GM12878 (cell line): Measurements from ENCODE around the gene SLC25A26. TPM values are rescaled to one million over a fixed set of nuclear protein-coding genes. Genes with fewer than 3 reads are reported as not detected.
"Not testable (repeated sequence)": the region's sequence is repeated elsewhere in the genome, so short reads cannot be mapped to it uniquely, and the experiment has no call there.

Experiments
- ATAC-seq: fragments of 200-7000 bp; cut with Tn5 transposase; 3 replicates; pipeline ENCODE4 v1.9.1; 2020; ENCODE audit warnings: mild to moderate bottlenecking, moderate library complexity
- BruUV-seq: library from RNA; stranded (reverse); fragments of 400-500 nt; replicated peaks from 2 replicates; lab custom pipeline; 2021; lab: Mats Ljungman, UMichigan
- CTCF ChIA-PET: fragments of 300-600 bp; sonication (Branson Sonifier 250); formaldehyde crosslinking; extraction: SDS; loops from one replicate; lab custom pipeline; 2021; ENCODE audit warnings: inconsistent platforms; lab: Yijun Ruan, JAX
- POLR2A ChIA-PET: fragments of 350-600 bp; formaldehyde crosslinking; extraction: SDS; loops from one replicate; lab custom pipeline; 2021; ENCODE audit warnings: inconsistent platforms; lab: Charles Lee
- RAD21 ChIA-PET: fragments of 300-600 bp; sonication (Branson Sonifier 250); formaldehyde crosslinking; loops from one replicate; lab custom pipeline; 2023; ENCODE audit warnings: antibody characterized with exemption; ENCODE audit not compliant: unreplicated experiment; lab: Charles Lee
- SMC1A ChIA-PET: fragments of 300-600 bp; sonication (Branson Sonifier 250); formaldehyde crosslinking; loops from one replicate; lab custom pipeline; 2023; ENCODE audit not compliant: unreplicated experiment, uncharacterized antibody; lab: Charles Lee
- DNase-seq: peaks from one replicate; pipeline ENCODE4 v3.0.0-alpha.2; 2011; ENCODE audit warnings: low read depth, low spot score
- FAIRE-seq: peaks from 3 replicates; lab custom pipeline; 2011; peaks lifted over from hg19 to GRCh38; lab: Jason Lieb, UNC
- H2AFZ ChIP-seq: 2 replicates; pipeline ENCODE4 v1.6.0; 2011; ENCODE audit warnings: low read depth, low read length, control low read depth; ENCODE audit not compliant: control insufficient read depth
- H3K27ac ChIP-seq: 2 replicates; pipeline ENCODE4 v1.5.1; 2011; ENCODE audit warnings: control low read depth; ENCODE audit not compliant: control insufficient read depth, insufficient read depth
- H3K27me3 ChIP-seq, 2 experiments: replicated peaks in 1 of 2; 2 replicates each; pipeline versions ENCODE4 v1.6.0 to v1.6.1; 2011; ENCODE audit warnings: low read length in 1 of 2; ENCODE audit not compliant: control insufficient read depth in 2 of 2, insufficient read depth in 2 of 2
- H3K36me3 ChIP-seq, 2 experiments: 2 replicates each; pipeline ENCODE4 v1.5.1; 2011; ENCODE audit warnings: low read length in 1 of 2; ENCODE audit not compliant: control insufficient read depth in 2 of 2, insufficient read depth in 2 of 2
- H3K4me1 ChIP-seq: 2 replicates; pipeline ENCODE4 v1.6.1; 2011; ENCODE audit warnings: mild to moderate bottlenecking, low read length, moderate library complexity, mixed read lengths; ENCODE audit not compliant: control insufficient read depth, insufficient read depth
- H3K4me2 ChIP-seq: 2 replicates; pipeline ENCODE4 v1.6.0; 2011; ENCODE audit warnings: control low read depth; ENCODE audit not compliant: control insufficient read depth, insufficient read depth
- H3K4me3 ChIP-seq: fragments of 200-600 bp; sonication (generic); 2 replicates; pipeline ENCODE4 v1.5.1; 2016
- H3K79me2 ChIP-seq: 2 replicates; pipeline ENCODE4 v1.6.0; 2011; ENCODE audit warnings: low read length; ENCODE audit not compliant: control insufficient read depth, insufficient read depth
- H3K9ac ChIP-seq: 2 replicates; pipeline ENCODE4 v1.8.0; 2011; ENCODE audit warnings: low read length, control low read depth, mixed read lengths; ENCODE audit not compliant: control insufficient read depth, insufficient read depth
- H3K9me3 ChIP-seq: replicated peaks from 3 replicates; pipeline ENCODE4 v1.5.1; 2011; ENCODE audit warnings: mild to moderate bottlenecking, low read length; ENCODE audit not compliant: control insufficient read depth, insufficient read depth
- H4K20me1 ChIP-seq: 2 replicates; pipeline ENCODE4 v1.6.0; 2011; ENCODE audit not compliant: control insufficient read depth, insufficient read depth
- CHD1 ChIP-seq: IDR thresholded peaks from 2 replicates; pipeline ENCODE4 v1.6.1; 2012; ENCODE audit warnings: low read depth, low read length, improper control_type of control experiment
- WGBS: methylation state at CpG from one replicate; pipeline ENCODE4 v1.1.6; 2016; ENCODE audit warnings: low lambda C conversion rate; ENCODE audit not compliant: insufficient replicate concordance, insufficient coverage; ENCODE audit errors: missing lambda C conversion rate; 5-methylcytosine and 5-hydroxymethylcytosine counted together
- in situ Hi-C: fragments of 300-500 bp; cut with MboI; formaldehyde crosslinking; loops from 9 replicates; pipeline ENCODE4 v1.14.3; 2018; ENCODE audit warnings: mixed read lengths
- intact Hi-C: fragments of 100-400 bp; cut with micrococcal nuclease; formaldehyde crosslinking; loops from one replicate; pipeline ENCODE4 v1.14.2; 2022; ENCODE audit not compliant: unreplicated experiment
- polyA plus RNA-seq, 11 experiments: library from polyadenylated mRNA; depleted of rRNA in 4 of 11; unstranded in 6 of 11; stranded (reverse) in 5 of 11; fragments of >200 nt; fragmentation: Nextera tagmentation in 4 of 11; fragmentation: Illumina TruSeq in 1 of 11; extraction: Ambion mirVana in 4 of 11; extraction: Trizol in 1 of 11; gene quantifications; 1 replicate in 1 of 11; 2 replicates in 10 of 11; pipeline versions ENCODE4 v1.2.1 to v1.2.3, GENCODE V29; 2011 to 2016; ENCODE audit warnings: inconsistent platforms in 2 of 11, missing spikeins in 2 of 11, low read depth in 1 of 11
- total RNA-seq, 4 experiments: library from RNA; depleted of rRNA in 3 of 4; stranded (reverse); fragments of >200 nt in 3 of 4; fragmentation: Illumina TruSeq in 1 of 4; extraction: Trizol in 1 of 4; gene quantifications; 2 replicates each; pipeline versions ENCODE4 v1.2.1 to v1.2.3, GENCODE V29; 2013 to 2021

SLC25A26 gene
- total and polyA plus RNA-seq, 10 of the 15 experiments (the other 5 are each of a cell fraction or from before 2014, with no cell fraction given), result 14.6 to 49.7 (median 24.9) TPM

DNA sequence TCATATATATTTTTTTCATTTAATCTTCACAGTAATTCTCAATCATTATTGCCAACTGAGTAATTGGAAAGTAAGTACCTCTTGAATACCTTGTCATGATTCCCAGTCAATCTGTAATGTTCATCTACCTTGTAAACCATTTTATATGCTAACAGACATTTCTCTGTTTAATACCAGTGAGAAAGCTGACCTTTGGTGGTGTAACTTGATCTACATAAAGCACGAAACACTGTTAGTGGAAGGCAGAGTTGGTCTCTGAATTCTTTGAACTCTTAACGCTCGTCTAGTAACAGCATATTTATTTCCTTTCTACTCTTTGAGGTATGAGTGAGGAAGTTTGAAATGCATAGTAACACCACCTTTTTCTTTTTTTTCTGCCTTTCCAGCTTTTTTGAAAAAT is 59.5 kb downstream of the SLC25A26 start:
- no peak overlapping the region for H2AFZ ChIP-seq
- H3K36me3 ChIP-seq, result no peaks in the 10 kb centered on the region
- in situ Hi-C loops, result no loop called here
- no peaks in the 10 kb centered on the region for H4K20me1 ChIP-seq
- no peak for TF ChIP-seq CHD1
- 97% methylated on average over 3 of the region's 3 CpGs for WGBS
- no peaks in the 10 kb centered on the region for H3K9me3 ChIP-seq
- H3K4me1 ChIP-seq, result no peaks in the 10 kb centered on the region; the same call in 1 of the 2 replicates
- no peak overlapping the region for H3K4me3 ChIP-seq
- POLR2A ChIA-PET, result no interaction called here
- no peak overlapping the region for H3K27ac ChIP-seq
- no TSS peak for BruUV-seq
- no peaks in the 10 kb centered on the region for H3K79me2 ChIP-seq
- no peaks in the 10 kb centered on the region for H3K27me3 ChIP-seq
- ATAC-seq (no peak), DNase-seq (no peak), FAIRE-seq (no peak)
- H3K9ac ChIP-seq, result no peak overlapping the region
- intact Hi-C loops, result no loop called here
- SMC1A ChIA-PET, result no interaction called here
- no peak overlapping the region for H3K4me2 ChIP-seq
- CTCF ChIA-PET, result interaction anchor here (0.6 to 4.5 kb wide), 3 partner anchors 26 to 391 kb away, joined by 3 to 20 read pairs (median 3); no protein-coding TSS in a partner anchor
- RAD21 ChIA-PET, result no interaction called here

- FAIRE-seq, H3K27ac ChIP-seq, H3K27me3 ChIP-seq, H4K20me1 ChIP-seq, H3K79me2 ChIP-seq, H3K9ac ChIP-seq, H3K4me1 ChIP-seq, H3K4me2 ChIP-seq, ATAC-seq, H2AFZ ChIP-seq, intact Hi-C loops, H3K9me3 ChIP-seq, POLR2A ChIA-PET, H3K36me3 ChIP-seq, SMC1A ChIA-PET, RAD21 ChIA-PET, DNase-seq, BruUV-seq, H3K4me3 ChIP-seq, CTCF ChIA-PET, in situ Hi-C loops: not testable (repeated sequence)
- WGBS, result 93% methylated on average over 4 of the region's 4 CpGs
Observed at GRCh38 chr3:66291922-66292321, 71.1 kb downstream of the SLC25A26 start.
